Measurements from ENCODE around the gene IGFBP7. TPM values are rescaled to one million over a fixed set of nuclear protein-coding genes. Genes with fewer than 3 reads are reported as not detected.

Gene IGFBP7
- total RNA-seq, 2 donors from 2014 or later: 1.1 TPM; not detected in 1

DNA sequence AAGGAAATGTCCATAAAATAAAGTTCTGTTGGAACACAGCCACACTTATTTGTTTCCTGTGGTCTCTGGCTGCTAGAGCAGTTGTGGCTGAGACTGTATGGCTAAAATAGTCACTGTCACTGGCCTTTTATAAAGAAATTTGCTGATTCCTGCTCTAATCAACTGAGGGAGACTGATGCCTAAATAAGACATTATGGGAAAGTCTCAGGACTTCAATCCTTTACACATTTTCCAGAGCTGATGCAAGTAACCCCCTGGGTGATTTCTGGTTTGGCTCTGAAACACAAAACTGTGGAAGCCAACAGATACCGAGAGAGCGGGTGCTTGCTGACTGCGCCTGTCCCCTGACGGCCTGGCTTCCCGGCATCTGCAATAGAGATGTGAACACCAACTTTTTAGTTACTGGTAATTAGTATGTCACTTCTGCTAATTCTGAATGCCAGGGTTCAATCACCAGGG lies 67.4 kb downstream of the IGFBP7 start:
- Mint-ChIP-seq H3K27me3 (ENCODE audit: insufficient read depth) (peaks cover 2% of the 10 kb centered on the region), H3K9me3 (peaks cover 4% of the 10 kb centered on the region), H3K36me3 (ENCODE audit: low read depth) (no peaks in the 10 kb centered on the region), H3K27ac (no peak overlapping the region), H3K4me3 (no peak overlapping the region), H3K4me1 (peaks cover 4% of the 10 kb centered on the region)
- Histone ChIP-seq H3K27ac (ENCODE audit: low read depth, low read length) (no peak overlapping the region), H3K9me3 (ENCODE audit: control insufficient read depth, low read length) (no peaks in the 10 kb centered on the region), H3K4me1 (ENCODE audit: control insufficient read depth, insufficient read depth, low read length) (no peaks in the 10 kb centered on the region), H3K27me3 (ENCODE audit: control insufficient read depth, insufficient read depth, low read length, poor library complexity, severe bottlenecking) (no peaks in the 10 kb centered on the region), H3K36me3 (ENCODE audit: control insufficient read depth, insufficient read depth, low read length) (no peaks in the 10 kb centered on the region), H3K4me3 (ENCODE audit: low read length) (no peak overlapping the region), H3K9ac (ENCODE audit: extremely low read depth, low read length, poor library complexity, severe bottlenecking) (no peak overlapping the region)
- no peak for TF ChIP-seq CTCF (conservative IDR thresholded peaks at IDR 0.05)
- no peak for DNase-seq
- 94% methylated on average over 4 to 5 of the region's 5 CpGs for WGBS, 2 experiments (ENCODE audit: insufficient coverage in 1 of 2, insufficient read length in 1 of 2)

DNA sequence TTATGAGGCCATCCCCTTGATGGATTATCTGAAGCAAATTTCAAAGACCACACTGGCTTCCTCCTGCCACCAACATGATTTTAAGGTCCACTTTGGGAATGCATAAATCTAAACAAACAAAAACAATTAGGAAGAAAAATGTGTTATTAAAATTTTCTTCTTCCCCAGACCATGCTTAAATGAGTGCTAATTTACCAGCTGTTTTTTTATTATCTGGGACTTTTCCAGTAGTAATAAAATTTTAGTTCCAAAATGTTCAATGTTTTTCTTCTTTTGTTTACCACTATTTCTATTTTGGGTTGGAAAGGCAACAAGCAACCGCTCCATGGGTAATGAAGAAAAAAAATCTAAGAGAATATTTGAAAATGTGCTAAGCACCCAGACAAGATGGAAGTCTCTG lies 69.2 kb downstream of the IGFBP7 start:
- H3K4me3 ChIP-seq (ENCODE audit: low read length): no peak overlapping the region
- H3K9me3 Mint-ChIP-seq: no peaks in the 10 kb centered on the region
- no peaks in the 10 kb centered on the region for H3K9me3 ChIP-seq (ENCODE audit: control insufficient read depth, low read length)
- H3K4me1 ChIP-seq (ENCODE audit: control insufficient read depth, insufficient read depth, low read length): no peaks in the 10 kb centered on the region
- H3K4me1 Mint-ChIP-seq: peaks cover 4% of the 10 kb centered on the region
- H3K27me3 Mint-ChIP-seq (ENCODE audit: insufficient read depth): peaks cover 2% of the 10 kb centered on the region
- no peak overlapping the region for H3K27ac Mint-ChIP-seq
- no peak overlapping the region for H3K27ac ChIP-seq (ENCODE audit: low read depth, low read length)
- H3K36me3 Mint-ChIP-seq (ENCODE audit: low read depth): no peaks in the 10 kb centered on the region
- no peaks in the 10 kb centered on the region for H3K36me3 ChIP-seq (ENCODE audit: control insufficient read depth, insufficient read depth, low read length)
- WGBS, 2 experiments (ENCODE audit: insufficient coverage in 1 of 2, insufficient read length in 1 of 2): 89% methylated on average over 1 of the region's 1 CpG; no CpG with 5 or more reads in 1 of the 2 experiments
- no peaks in the 10 kb centered on the region for H3K27me3 ChIP-seq (ENCODE audit: control insufficient read depth, insufficient read depth, low read length, poor library complexity, severe bottlenecking)
- no peak overlapping the region for H3K4me3 Mint-ChIP-seq
- no peak overlapping the region for H3K9ac ChIP-seq (ENCODE audit: extremely low read depth, low read length, poor library complexity, severe bottlenecking)
- no peak for TF ChIP-seq CTCF (conservative IDR thresholded peaks at IDR 0.05)
- no peak for DNase-seq

DNA sequence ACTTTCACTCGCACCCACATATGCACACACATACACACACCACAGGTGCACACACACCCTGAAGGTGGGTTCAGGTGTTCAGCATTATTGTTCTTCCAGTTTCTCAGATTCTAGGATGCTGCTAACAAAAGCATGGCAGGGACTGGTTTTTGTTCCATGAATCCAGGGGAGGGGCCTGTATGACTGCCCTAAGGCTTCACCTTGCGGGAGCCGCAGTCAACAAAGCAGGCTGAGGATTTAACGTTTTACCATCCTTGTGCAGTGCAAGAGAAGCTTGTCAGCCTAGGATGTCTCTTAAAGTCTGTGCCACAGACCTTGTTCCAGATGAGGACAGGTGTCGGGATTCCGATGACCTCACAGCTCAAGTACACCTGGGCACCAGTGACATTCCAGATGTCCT lies 69.7 kb downstream of the IGFBP7 start:
- H3K4me1 ChIP-seq (ENCODE audit: control insufficient read depth, insufficient read depth, low read length): no peaks in the 10 kb centered on the region
- Mint-ChIP-seq H3K9me3 (no peaks in the 10 kb centered on the region), H3K27me3 (ENCODE audit: insufficient read depth) (peaks cover 2% of the 10 kb centered on the region), H3K36me3 (ENCODE audit: low read depth) (no peaks in the 10 kb centered on the region), H3K4me1 (peaks cover 4% of the 10 kb centered on the region), H3K27ac (no peak overlapping the region), H3K4me3 (no peak overlapping the region)
- H3K27ac ChIP-seq (ENCODE audit: low read depth, low read length): no peak overlapping the region
- no peak for DNase-seq
- H3K4me3 ChIP-seq (ENCODE audit: low read length): no peak overlapping the region
- no peaks in the 10 kb centered on the region for H3K27me3 ChIP-seq (ENCODE audit: control insufficient read depth, insufficient read depth, low read length, poor library complexity, severe bottlenecking)
- no peaks in the 10 kb centered on the region for H3K36me3 ChIP-seq (ENCODE audit: control insufficient read depth, insufficient read depth, low read length)
- no peak overlapping the region for H3K9ac ChIP-seq (ENCODE audit: extremely low read depth, low read length, poor library complexity, severe bottlenecking)
- 78 to 82% methylated on average over 6 of the region's 6 CpGs for WGBS, 2 experiments (ENCODE audit: insufficient coverage in 1 of 2, insufficient read length in 1 of 2)
- TF ChIP-seq CTCF (conservative IDR thresholded peaks at IDR 0.05): no peak
- H3K9me3 ChIP-seq (ENCODE audit: control insufficient read depth, low read length): no peaks in the 10 kb centered on the region
